HepG2 (cell line): Measurements from ENCODE around the gene DENND5B. TPM values are rescaled to one million over a fixed set of nuclear protein-coding genes. Genes with fewer than 3 reads are reported as not detected.

Experiments used
- ATAC-seq: fragments of 200-7000 bp; cut with Tn5 transposase; 3 replicates; pipeline ENCODE4 v1.9.1; 2020; ENCODE audit warnings: mild to moderate bottlenecking, moderate library complexity
- BruUV-seq: library from RNA; stranded (reverse); fragments of 400-500 nt; replicated peaks from 2 replicates; lab custom pipeline; 2021; lab: Mats Ljungman, UMichigan
- CTCF ChIA-PET: fragments of 300-600 bp; formaldehyde crosslinking; extraction: SDS; loops from one replicate; lab custom pipeline; 2021; ENCODE audit warnings: low total read pairs, inconsistent platforms, low intra/inter-chr PET ratio; lab: Yijun Ruan, JAX
- POLR2A ChIA-PET: fragments of 350-600 bp; sonication (Branson Sonifier 250); formaldehyde crosslinking; loops from one replicate; lab custom pipeline; 2020; ENCODE audit warnings: antibody characterized with exemption, inconsistent platforms; lab: Yijun Ruan, JAX
- DNase-seq: peaks from one replicate; pipeline ENCODE4 v3.0.0-alpha.2; 2015; ENCODE audit warnings: low spot score
- FAIRE-seq: peaks from 3 replicates; lab custom pipeline; 2011; peaks lifted over from hg19 to GRCh38; lab: Jason Lieb, UNC
- H2AFZ ChIP-seq: one replicate; pipeline ENCODE4 v1.6.1; 2011; ENCODE audit warnings: low read length, inconsistent platforms
- H3K27ac ChIP-seq: fragments of 300-600 bp; 3 replicates; pipeline ENCODE4 v1.8.0; 2011; ENCODE audit warnings: mixed run types, mild to moderate bottlenecking, mixed read lengths, low read length, inconsistent platforms; ENCODE audit not compliant: insufficient read depth; ENCODE audit errors: extremely low read length
- H3K27me3 ChIP-seq, 2 experiments: fragments of 200-600 bp in 1 of 2; 2 replicates in 1 of 2; 3 replicates in 1 of 2; pipeline versions ENCODE4 v1.6.0 to v1.8.0; 2011; ENCODE audit warnings: low read length in 2 of 2, mild to moderate bottlenecking in 2 of 2, moderate library complexity in 2 of 2, inconsistent platforms in 1 of 2; ENCODE audit not compliant: insufficient read depth in 2 of 2, control insufficient read depth in 1 of 2
- H3K36me3 ChIP-seq, 2 experiments: fragments of 200-600 bp in 1 of 2; replicated peaks in 1 of 2; 2 replicates in 1 of 2; 3 replicates in 1 of 2; pipeline versions ENCODE4 v1.5.1 to v1.8.0; 2011; ENCODE audit warnings: low read length in 2 of 2, inconsistent platforms in 1 of 2; ENCODE audit not compliant: insufficient read depth in 2 of 2, control insufficient read depth in 1 of 2
- H3K4me1 ChIP-seq: 2 replicates; pipeline ENCODE4 v1.5.1; 2012; ENCODE audit warnings: low read length, inconsistent platforms; ENCODE audit not compliant: insufficient read depth
- H3K4me2 ChIP-seq: 2 replicates; pipeline ENCODE4 v1.6.0; 2011; ENCODE audit warnings: low read depth, low read length, inconsistent platforms
- H3K4me3 ChIP-seq, 3 experiments: fragments of 200-600 bp in 1 of 3; sonication (generic), shearing (Covaris generic) in 1 of 3; replicated peaks in 1 of 3; 2 replicates each; pipeline ENCODE4 v1.5.1; 2011 to 2016; ENCODE audit warnings: low read length in 3 of 3, inconsistent platforms in 2 of 3, low read depth in 2 of 3, mild to moderate bottlenecking in 2 of 3, control low read depth in 1 of 3, mixed read lengths in 1 of 3; ENCODE audit not compliant: insufficient read depth in 1 of 3
- H3K79me2 ChIP-seq: one replicate; pipeline ENCODE4 v1.6.1; 2011; ENCODE audit warnings: low read length, inconsistent platforms; ENCODE audit not compliant: insufficient read depth
- H3K9ac ChIP-seq: 2 replicates; pipeline ENCODE4 v1.6.0; 2011; ENCODE audit warnings: mild to moderate bottlenecking, low read depth, low read length, inconsistent platforms; ENCODE audit not compliant: insufficient read depth
- H3K9me3 ChIP-seq: 2 replicates; pipeline ENCODE4 v1.5.1; 2012; ENCODE audit warnings: mild to moderate bottlenecking, low read length
- H4K20me1 ChIP-seq: 2 replicates; pipeline ENCODE4 v1.6.0; 2011; ENCODE audit warnings: inconsistent platforms, mild to moderate bottlenecking, low read length, moderate library complexity; ENCODE audit not compliant: insufficient read depth
- ASH2L ChIP-seq: fragments of 300-600, 200-600 bp; sonication (generic); IDR thresholded peaks from 2 replicates; pipeline ENCODE4 v1.7.0; 2017; ENCODE audit warnings: low read depth, mild to moderate bottlenecking, moderate library complexity, mixed read lengths, low read length; ENCODE audit not compliant: insufficient read length
- CEBPG ChIP-seq: IDR thresholded peaks from 2 replicates; pipeline ENCODE4 v1.6.1; 2016
- CHD4 ChIP-seq: fragments of 200-600 bp; sonication (generic); IDR thresholded peaks from 2 replicates; pipeline ENCODE4 v1.7.0; 2017; ENCODE audit warnings: mild to moderate bottlenecking, low read length, borderline replicate concordance
- HOXA5 ChIP-seq: sonication (generic); formaldehyde crosslinking; IDR thresholded peaks from 2 replicates; pipeline ENCODE4 v1.4.0; 2020; ENCODE audit warnings: missing genetic modification reagents
- KIAA2018 ChIP-seq: sonication (generic); formaldehyde crosslinking; IDR thresholded peaks from 2 replicates; pipeline ENCODE4 v1.5.0; 2020; ENCODE audit warnings: mild to moderate bottlenecking, missing genetic modification reagents, borderline replicate concordance
- KLF12 ChIP-seq: sonication (generic); formaldehyde crosslinking; IDR thresholded peaks from 2 replicates; pipeline ENCODE4 v1.4.0; 2020; ENCODE audit warnings: missing genetic modification reagents, borderline replicate concordance
- KLF15 ChIP-seq: sonication (generic); formaldehyde crosslinking; IDR thresholded peaks from 2 replicates; pipeline ENCODE4 v1.8.1; 2023; ENCODE audit warnings: borderline replicate concordance, mild to moderate bottlenecking, inconsistent platforms, missing genetic modification reagents, mixed read lengths
- NKX3-1 ChIP-seq: sonication (generic); formaldehyde crosslinking; IDR thresholded peaks from 2 replicates; pipeline ENCODE4 v1.5.0; 2020; ENCODE audit warnings: missing genetic modification reagents
- RAD51 ChIP-seq: fragments of 450-650 bp; IDR thresholded peaks from 2 replicates; pipeline ENCODE4 v1.6.1; 2016; ENCODE audit warnings: borderline replicate concordance
- RFX5 ChIP-seq: IDR thresholded peaks from 2 replicates; pipeline ENCODE4 v1.6.1; 2011; ENCODE audit warnings: low read depth, low read length, improper control_type of control experiment
- SMARCE1 ChIP-seq: fragments of 450-650 bp; IDR thresholded peaks from 2 replicates; pipeline ENCODE4 v1.6.1; 2017; ENCODE audit warnings: borderline replicate concordance
- SPEN ChIP-seq: sonication (generic); formaldehyde crosslinking; IDR thresholded peaks from 2 replicates; pipeline ENCODE4 v1.5.1; 2020; ENCODE audit warnings: low read depth, mild to moderate bottlenecking, missing genetic modification reagents
- ZBTB7B ChIP-seq: sonication (generic); formaldehyde crosslinking; IDR thresholded peaks from 2 replicates; pipeline ENCODE4 v1.4.0; 2020; ENCODE audit warnings: missing genetic modification reagents
- ZMAT5 ChIP-seq: sonication (generic); formaldehyde crosslinking; IDR thresholded peaks from 2 replicates; pipeline ENCODE4 v1.5.0; 2020; ENCODE audit warnings: mild to moderate bottlenecking, low read depth, missing genetic modification reagents, borderline replicate concordance
- ZNF747 ChIP-seq: sonication (generic); formaldehyde crosslinking; IDR thresholded peaks from 2 replicates; pipeline ENCODE4 v1.8.1; 2023; ENCODE audit warnings: missing genetic modification reagents, mild to moderate bottlenecking, borderline replicate concordance
- in situ Hi-C: cut with HindIII; loops from 2 replicates; pipeline ENCODE4 v1.10.0; 2017; ENCODE audit warnings: low pct_unique_long_range_greater_than_20kb; ENCODE audit not compliant: extremely low pct_ligation_motif_present
- intact Hi-C: fragments of 100-400 bp; cut with micrococcal nuclease; formaldehyde crosslinking; loops from one replicate; pipeline ENCODE4 v1.10.0; 2022; ENCODE audit not compliant: unreplicated experiment
- polyA plus RNA-seq, 8 experiments: library from polyadenylated mRNA; depleted of rRNA in 3 of 8; stranded (reverse) in 7 of 8; unstranded in 1 of 8; fragments of >200 nt; fragmentation: Illumina TruSeq in 4 of 8; extraction: Trizol in 4 of 8; gene quantifications; 2 replicates each; pipeline versions ENCODE4 v1.2.1 to v1.2.3, GENCODE V29; 2011 to 2016; ENCODE audit warnings: low read depth in 4 of 8, missing spikeins in 1 of 8, mixed read lengths in 1 of 8; ENCODE audit not compliant: insufficient read depth in 1 of 8
- total RNA-seq, 5 experiments: library from RNA; depleted of rRNA; stranded (reverse); fragments of >200 nt; fragmentation: Illumina TruSeq; extraction: Trizol; gene quantifications; 2 replicates each; pipeline ENCODE4 v1.2.3, GENCODE V29; 2016; ENCODE audit warnings: low read depth in 1 of 5

The DENND5B gene
- total and polyA plus RNA-seq, 2 of the 13 experiments (the other 11 are each of a cell fraction or from before 2014, with no cell fraction given), result 14.7 to 18.7 TPM

- TF ChIP-seq CEBPG (CRISPR knock-in tag) (no peak), KLF15 (CRISPR knock-in tag) (no peak), SPEN (no peak), NKX3-1 (CRISPR knock-in tag) (no peak), RFX5 (no peak), ZMAT5 (CRISPR knock-in tag) (no peak), CHD4 (no peak), HOXA5 (CRISPR knock-in tag) (no peak), KLF12 (CRISPR knock-in tag) (no peak), KIAA2018 (CRISPR knock-in tag) (no peak), RAD51 (no peak), ZNF747 (CRISPR knock-in tag) (no peak), ZBTB7B (no peak), SMARCE1 (no peak), ASH2L (no peak)
- DNase-seq, result no peak
- no peak overlapping the region for H3K4me3 ChIP-seq
- H3K9me3 ChIP-seq, result no peaks in the 10 kb centered on the region
- H3K4me1 ChIP-seq, result peaks cover 50% of the 10 kb centered on the region
- intact Hi-C loops, result no loop called here
- H4K20me1 ChIP-seq, result no peaks in the 10 kb centered on the region
- in situ Hi-C loops, result no loop called here
- ATAC-seq, result no peak
- POLR2A ChIA-PET, result no interaction called here
- no peak overlapping the region for H3K9ac ChIP-seq
- no TSS peak for BruUV-seq
- FAIRE-seq, result no peak
- H2AFZ ChIP-seq, result no peak overlapping the region
- CTCF ChIA-PET, result no interaction called here
- no peaks in the 10 kb centered on the region for H3K79me2 ChIP-seq
- no peak overlapping the region for H3K27ac ChIP-seq
- H3K4me2 ChIP-seq, result no peak overlapping the region
- no peaks in the 10 kb centered on the region for H3K27me3 ChIP-seq
- peaks cover 4 to 11% of the 10 kb centered on the region in 2 experiments; a peak in 4 of 5 replicates for H3K36me3 ChIP-seq
These were observed 113.2 kb downstream of the DENND5B start for GRCh38 chr12:31477687-31478086.
